CD4-positive, alpha-beta T cell treated with Interferon alpha-2 for 1 hour (primary cell): ENCODE measurements around the gene MCF2L2.
A peak's percentile ranks its signal among the peaks of the same experiment; 100 is the strongest.

Experiments used
- DNase-seq, 2 donors: peaks; one replicate each; pipeline ENCODE4 v3.0.0-alpha.2; 2020 to 2022

MCF2L2 gene

DNA sequence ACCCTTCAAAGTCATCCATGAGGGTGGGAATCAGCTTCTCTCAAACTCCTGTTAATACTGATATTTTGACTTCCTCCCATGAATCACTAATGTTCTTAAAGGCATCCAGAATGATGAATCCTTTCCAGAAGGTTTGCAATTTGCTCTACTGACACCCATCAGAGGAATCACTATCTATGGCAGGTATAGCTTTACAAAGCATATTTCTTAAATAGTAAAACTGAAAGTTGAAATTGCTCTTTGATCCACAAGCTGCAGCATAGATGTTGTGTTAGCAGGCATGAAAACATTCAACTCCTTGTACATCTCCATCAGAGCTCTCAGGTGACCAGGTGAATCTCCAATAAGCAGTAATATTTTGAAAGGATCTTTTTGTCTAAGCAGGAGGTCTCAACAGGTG, 109.0 kb downstream of the MCF2L2 start:
- DNase-seq: no peak

DNA sequence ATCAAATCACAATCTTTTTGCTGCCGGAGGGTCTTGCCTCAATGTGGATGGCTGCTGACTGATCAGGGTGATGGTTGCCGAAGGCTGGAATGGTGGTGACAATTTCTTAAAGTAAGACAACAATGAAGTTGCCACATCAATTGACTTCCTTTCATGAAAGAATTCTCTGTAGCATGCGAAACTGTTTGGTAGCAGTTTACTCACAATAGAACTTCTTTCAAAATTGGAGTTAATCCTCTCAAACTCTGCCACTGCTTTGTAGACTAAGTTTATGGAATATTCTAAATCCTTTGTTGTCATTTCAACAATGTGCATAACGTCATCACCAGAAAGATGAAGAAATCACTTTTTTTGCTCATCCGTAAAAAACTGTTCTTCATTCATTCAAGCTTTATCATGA, 109.5 kb downstream of the MCF2L2 start:
- DNase-seq: no peak

DNA sequence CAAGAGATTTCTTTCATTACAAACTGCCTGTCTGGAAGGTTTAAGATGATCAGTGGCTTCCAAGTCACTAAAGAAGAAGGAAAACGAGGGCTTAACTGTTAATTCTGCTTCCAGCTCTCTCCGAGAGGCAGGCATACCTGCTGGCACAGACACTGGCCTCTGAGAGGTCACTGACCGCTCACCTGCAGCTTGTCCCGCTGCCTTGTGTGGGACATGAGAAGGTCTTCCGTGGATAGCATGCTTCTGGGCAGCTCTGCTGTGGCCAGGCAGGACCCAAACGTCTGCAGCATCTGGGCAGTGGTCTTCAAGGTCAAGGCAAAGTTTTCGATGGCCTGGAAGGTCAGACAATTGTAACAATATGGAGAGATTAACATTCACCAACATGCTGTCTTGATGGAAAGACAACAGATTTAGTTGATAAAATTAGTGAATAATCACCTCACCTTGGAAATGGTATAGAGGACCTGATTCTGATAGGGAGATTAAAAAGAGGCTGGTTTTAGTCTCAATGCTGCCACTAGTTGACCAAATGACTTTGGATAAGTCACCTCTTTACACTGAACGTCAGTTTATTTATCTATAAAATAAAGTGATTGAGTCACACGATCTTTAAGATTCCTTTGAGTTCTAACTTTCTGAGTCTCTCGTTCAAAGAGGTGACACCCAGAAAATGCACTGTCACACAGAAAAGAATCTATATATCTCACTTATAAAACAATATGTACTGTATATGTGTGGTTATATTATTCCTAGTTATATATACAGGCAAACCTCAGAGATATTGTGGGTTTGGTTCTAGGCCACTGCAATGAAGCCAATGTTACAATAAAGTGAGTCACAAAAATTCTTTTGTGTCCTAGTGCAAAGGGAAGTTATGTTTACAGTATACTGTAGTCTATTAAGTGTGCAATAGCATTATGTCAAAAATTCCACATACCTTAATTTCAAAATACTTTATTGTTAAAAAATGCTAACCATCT, 110.2 kb downstream of the MCF2L2 start:
- no peak for DNase-seq

DNA sequence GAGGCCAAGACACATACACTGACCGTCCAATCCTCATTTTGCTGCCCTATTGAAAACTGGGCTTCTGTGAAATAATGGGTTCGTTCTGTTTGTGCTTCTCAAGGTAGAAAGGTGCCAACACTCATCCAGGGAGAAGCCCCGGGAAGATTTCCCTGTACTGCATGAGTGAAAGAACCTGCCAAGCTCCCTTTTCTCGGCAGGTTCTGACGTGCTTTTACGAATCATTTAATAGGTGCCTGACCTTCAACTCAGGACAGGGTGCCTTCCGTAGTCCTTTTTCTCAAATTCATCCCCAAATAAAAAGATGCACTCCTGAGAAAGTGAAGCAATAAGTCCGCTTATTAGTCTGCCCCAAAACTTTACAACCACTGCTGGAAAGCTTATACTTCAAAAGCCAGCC, 111.1 kb downstream of the MCF2L2 start:
- DNase-seq: no peak

DNA sequence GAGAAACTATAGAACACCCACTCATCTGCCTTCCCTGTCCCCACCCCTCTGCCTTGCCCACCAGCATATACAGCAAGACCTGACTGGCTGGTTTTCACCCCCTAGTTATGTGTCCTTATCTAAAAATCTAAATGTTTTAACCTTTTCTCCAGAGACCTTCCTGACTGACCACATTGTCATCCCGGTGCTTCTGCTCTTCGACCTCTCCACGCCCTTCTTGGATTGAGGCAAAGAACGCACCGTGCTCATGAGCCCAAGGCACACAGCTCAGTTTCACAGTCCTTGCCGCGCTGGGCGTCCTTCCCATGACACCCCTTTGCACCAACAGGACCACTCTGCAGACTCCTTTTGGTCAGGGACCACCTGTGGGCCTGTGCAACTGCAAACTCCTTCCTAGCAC, 112.7 kb downstream of the MCF2L2 start:
- DNase-seq: no peak

DNA sequence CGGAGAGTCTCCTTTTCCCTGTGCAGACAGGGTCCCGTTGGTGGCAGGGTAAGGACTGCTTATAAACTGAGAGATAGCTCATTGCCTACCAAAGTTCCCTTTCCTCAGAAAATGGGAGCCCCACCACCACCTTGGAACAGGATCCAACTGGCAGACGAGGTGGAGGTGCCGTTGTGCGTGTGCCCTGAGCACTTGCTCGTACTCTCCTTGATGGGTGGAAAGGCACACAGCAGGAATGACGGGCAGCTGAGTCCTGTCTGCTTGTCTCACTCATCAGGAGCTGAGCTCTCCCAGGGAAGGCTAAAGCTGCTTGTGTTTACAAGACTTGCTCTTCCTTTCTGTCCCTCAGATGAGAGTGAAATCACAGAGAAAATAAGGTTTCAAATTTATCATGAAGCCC, 114.7 kb downstream of the MCF2L2 start:
- no peak for DNase-seq

DNA sequence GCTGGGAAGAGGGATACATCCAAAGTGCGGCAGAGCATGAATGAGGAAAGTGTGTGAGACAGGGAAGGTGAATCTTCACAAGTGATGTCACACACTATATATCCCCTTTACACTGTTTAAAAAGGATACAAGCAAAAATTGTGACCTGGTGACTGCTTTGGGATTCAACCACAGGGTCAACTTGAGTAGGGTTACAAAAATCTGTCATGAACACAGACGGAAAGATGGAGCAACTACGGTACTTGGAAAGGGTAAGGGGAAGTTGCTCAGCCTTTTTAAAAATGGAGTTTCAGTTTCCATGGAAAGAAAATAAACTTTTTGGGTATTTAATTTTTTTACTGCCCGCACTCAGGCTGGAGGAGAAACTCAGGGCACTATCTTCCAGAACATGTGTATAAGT, 115.1 kb downstream of the MCF2L2 start:
- DNase-seq: peak in 1 of 2 donors; percentile 12

DNA sequence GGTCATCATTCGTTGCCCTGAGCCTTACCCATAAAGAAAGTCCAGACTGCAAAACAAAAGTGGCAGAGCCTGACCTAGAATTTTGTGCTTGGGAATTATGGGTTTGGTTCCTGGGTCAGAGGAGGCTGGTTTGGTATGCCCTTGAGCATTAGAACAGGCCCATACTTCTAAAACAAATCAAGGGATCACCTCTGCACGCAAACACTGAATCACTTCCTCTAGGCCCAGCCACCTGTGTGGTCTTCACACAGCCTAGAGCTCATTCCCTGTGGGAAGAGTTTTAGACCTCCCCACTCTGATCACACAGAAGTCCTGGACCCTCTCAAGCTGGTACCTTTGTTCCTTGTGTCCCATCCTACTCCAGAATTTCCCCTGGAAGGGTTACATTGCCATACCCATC, 116.0 kb downstream of the MCF2L2 start:
- no peak for DNase-seq

DNA sequence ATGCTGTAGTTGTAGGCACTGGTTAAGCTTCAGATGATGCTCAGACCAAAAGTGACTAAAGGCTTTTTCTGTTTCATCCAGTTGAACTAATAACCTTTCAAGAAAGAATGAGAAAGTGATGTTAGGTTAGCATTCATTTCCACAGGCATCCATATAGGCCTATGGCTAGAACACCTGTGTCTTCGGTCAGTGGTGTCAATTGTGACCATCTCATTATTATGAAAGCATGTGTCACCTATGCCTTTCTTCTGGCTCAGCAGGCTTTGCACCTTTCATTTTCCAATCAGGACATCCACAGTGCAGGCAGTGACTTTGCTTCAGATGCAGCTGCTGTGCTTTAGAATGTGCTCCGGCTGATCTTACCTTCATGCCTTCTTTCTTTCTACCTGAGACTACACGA, 117.5 kb downstream of the MCF2L2 start:
- DNase-seq: no peak

DNA sequence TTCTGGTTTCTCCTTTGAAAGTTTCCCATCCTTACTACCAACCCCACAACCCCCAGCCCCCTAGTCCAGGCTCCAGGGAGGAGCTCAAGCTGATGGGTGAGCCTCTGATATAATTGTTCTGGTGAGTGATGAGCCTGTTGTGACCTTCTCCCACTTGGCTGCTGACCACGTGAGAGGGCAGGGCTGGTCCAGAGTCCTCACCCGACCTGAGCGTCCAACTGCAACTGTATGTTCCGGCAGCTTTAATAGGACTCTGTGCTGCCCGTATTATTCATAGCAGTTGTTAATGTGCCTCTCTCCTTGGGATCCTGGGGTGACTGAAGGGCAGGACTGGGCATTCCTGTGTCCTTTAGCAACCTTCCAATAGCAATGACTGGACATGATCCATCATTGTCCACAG, 119.1 kb downstream of the MCF2L2 start:
- no peak for DNase-seq

DNA sequence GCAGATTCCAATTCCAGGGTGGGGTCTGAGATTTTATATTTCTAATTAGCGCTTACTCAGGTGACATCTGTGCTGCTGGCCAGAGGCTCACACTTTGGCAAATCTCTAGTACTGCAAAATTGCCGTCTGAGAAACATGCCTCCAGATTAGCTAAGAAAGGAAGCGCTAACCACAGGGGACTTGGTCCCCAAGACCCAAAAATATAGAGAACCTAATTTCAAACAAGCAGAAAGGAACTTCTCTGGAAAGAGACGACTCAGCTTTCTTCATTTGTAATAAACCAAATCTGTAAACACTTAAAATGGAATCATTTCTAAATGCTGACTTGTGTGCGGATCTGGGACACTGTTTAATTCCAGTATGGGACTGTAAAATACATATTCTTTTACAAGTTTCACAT, 119.7 kb downstream of the MCF2L2 start:
- no peak for DNase-seq

DNA sequence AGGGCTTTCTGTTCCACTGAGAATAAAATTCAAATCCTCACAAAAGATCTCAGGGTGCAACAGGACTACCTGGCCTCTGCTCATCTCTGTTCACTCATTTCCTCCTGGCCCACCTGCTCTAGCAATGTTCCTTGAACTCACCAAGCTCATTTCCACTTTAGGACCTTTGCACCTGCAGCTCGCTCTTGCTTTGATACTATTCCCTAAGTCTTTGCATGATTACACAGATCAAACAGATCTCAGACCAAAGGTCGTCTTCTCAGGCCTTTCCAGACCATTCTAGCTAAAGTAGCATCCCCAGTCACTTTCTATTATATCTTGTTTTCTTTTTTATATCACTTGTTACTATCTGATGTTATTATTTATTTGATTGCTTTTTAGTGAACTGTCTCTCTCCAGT, 120.7 kb downstream of the MCF2L2 start:
- DNase-seq: no peak

DNA sequence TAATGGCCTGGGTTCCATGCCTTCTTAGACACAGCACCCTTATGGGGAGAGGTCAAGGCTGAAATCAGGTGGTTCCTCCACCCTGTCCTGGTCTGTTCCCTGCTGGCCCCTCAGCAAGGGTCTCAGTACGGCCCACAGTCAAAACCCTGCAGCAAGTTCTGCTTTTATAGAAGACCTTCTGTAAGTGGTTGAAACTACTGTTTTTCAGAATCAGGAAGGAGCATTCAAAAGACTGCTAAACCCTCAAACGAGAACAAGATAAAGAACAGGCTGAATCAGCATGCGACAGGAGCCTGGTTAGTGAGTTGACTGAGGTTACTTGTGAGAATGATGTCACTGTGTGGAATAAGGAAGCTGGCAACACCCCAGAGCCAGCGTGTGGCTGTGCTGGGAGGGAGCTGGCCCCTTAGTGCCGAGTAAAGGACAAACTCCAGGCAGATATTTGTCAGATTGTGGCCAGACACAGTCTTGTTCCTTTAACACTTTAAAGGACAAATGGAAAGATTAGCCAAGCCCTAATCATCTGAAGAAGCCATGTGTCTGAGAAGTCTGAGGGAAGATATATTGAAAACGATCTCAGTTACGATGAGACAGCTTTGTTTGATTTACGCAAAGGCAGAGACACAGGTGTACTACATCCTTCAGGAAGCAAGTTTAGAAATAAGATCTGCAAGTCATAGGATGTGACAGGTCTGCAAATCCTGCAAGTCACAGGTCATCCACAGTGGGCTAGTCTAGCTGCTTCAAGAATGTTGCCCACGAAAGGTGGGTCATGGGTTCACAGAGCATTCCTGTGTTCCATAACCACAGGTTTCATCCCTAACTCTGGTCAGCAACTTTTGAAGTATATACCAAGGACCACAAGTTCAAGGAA, 121.4 kb downstream of the MCF2L2 start:
- DNase-seq: peak; percentile 44 to 73

DNA sequence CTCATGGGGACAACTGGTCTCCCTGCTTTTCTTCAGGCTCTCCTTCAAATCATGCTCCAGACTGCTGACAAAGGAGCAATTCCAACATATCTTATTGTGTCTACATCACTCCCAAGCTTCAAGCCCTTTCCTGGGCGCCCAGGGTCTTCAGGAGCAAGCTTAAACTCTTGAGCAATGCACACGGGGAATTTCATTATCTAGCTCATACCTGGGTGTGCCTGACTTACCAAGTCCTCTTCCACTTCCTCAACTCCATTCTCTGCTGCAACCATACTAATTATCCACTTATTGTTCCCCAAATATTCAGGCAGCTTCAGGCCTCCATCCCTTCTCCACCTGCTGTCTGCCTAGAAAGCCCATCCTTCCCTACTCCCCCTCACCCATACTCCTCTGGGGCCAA, 124.7 kb downstream of the MCF2L2 start:
- DNase-seq: no peak

DNA sequence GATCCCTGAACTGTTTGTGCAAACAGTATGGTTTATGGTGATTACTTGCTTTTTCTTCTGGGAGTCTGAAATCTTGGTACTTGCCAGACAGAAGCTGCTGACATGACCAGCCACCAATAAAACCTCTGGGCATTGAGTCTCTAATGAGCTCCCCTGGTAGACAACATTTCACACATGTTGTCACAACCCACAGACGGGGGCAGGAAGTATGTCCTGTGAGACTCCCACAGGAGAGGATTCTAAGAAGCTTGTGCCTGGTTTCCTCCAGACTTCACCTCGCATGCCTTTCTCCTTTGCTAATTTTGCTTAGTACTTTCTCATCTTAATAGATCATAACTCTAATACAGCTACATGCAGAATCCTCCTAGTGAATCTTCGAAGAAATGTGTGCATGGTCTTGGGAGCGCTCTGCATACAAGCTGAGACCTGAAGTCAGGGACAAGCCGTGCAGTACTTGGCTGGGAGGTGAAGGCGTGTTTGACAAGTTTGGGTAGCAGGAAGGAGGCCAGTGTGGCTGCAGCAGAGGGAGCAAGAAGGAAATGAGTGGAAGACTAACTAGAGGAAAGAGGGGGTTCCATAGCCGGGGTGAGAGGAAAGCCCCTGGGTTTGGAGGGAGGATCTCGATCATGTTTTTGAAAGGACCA, 126.4 kb downstream of the MCF2L2 start:
- DNase-seq: no peak

DNA sequence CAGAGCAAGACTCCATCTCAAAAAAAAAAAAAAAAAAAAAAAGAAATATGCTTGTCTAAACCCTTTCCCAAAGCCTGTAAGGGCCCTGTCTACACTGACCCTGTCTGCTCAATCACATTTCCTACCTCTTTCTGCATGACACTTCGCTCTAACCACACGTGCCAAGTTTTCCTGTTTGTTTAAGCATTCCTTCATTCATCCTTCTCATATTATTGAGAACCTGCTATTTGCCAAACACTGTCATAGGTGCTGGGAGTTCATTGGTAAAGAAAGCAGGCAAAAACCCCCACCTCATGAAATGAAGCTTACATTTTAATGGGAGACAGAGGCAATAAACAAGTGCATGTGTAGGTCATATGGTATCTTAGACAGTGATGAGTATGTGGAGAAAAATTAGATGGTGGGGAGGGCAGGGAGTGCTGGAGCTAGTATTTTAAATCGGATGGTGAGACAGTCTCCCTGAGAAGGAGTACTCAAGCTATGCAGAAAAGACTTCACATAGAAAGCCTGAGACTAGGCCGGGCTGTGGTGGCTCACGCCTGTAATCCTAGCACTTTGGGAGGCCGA, 127.3 kb downstream of the MCF2L2 start:
- no peak for DNase-seq

DNA sequence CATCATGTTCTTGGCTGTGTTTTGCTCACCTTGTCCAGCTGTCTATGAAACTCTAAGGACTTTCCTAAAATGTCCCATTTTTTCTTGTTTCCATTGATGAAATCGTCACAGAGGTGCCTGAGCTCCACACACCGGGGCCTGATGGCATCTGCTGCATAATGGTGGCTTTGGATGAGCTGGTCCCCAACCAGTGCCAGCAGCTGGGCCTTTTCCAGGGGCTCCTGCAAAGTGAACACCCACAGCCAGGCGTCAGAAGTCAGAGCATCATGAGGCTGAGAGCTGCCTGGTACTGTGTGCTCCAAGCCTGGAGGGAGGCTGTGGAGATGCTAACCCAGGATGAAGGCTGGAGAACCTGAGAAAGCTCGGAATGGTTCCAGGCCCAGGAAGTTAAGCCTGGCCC, 128.4 kb downstream of the MCF2L2 start:
- DNase-seq: no peak

DNA sequence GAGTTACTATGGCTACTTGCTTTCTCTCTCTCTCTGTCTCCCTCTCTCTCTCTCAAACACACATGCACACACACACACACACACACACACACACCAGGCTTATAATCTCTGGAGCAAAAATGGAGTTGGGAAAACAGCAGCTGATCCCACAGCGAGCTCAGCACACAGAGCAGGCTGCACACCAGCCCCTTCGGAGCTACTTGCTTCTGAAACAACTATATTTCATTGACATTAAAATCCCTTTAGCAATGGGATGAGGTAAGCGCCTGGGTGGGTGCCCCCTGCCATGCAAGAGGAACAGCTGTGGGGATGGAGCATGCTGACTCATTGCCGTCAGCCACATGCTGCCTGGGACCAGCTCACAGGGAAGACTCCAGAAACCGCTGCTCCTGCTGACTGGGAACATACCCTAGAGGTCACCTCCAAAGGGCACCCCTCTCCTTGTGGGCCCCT, 129.7 kb downstream of the MCF2L2 start:
- DNase-seq: peak in 1 of 2 donors; percentile 47

DNA sequence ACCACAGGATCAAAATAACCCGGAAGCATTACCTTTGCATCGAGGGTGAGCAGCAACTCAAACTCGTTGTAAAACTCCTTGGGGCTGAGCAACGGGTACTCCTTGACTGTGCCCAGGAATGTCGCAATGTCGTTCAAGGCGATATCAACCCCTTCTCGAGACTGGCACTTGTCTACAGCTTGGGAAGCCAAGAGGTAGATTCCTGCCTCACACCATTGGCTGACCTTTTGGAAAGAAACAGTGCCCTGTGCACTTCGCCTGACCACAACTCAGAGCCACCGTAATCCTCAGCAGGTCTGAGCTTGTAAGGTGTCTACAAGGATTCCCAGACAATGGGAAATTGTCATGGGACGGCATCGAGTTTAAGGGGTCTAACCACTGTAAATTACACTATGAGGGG, 131.5 kb downstream of the MCF2L2 start:
- DNase-seq: no peak

DNA sequence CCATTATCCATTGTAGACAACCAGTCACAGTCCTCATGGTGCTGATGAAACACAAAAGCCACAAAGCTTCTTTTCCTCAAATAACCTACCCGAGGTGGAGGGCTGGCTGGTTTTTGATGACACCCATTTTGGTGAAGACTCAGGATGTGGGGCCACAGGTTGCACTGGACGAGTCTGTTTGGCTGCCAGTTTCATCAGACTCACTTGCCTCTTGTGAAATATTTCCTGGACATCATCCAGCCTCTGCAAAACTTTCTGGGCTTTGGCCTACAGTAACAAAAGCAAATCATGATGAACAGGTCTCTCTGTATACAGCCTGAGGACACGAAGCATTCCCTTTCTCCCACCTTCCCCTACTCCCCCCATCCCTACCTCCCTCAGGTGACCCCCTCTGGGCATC, 133.2 kb downstream of the MCF2L2 start:
- DNase-seq: peak in 1 of 2 donors; percentile 24

DNA sequence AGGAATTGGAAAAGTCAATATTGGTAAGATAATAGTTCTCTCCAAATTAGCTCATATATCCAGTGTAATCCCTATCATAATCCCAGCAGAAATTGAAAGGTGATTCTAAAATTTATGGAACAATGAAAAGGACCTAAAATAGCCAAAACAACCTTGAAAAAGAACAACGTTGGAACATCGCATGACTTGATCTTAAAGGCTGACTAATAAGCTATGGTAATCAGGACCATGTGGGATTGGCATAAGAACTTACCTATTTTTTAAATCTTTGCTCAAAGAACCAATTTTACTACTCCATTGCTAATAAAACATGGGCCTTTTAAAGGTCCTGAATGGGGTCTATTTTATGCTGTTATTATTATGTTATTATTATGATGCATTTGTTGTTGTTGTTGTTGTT, 134.5 kb downstream of the MCF2L2 start:
- DNase-seq: no peak

DNA sequence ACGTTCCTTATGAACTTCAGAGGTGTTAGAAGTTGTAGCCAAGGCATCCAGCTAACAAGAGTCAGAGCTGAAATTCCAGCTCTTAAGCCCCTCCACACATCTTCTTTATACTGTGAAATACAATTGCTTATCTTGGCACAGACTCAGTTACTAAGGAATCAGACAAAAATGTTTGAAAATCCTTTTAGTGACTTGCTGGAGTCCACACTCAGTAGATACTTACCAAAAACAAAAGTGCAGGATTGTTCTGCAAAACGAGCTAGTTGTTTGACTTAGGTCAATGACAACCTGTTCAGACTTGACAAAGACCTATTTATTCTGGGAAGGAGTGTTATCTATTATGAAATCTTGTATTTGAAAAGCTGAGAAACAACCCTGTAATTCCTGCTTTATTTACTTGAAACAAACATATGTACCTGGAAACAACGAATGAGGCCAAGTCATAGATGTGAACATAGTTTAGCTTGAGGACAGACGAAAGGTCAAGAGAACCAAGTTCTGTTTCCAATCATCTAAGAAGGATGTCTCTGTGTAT, 136.9 kb downstream of the MCF2L2 start:
- DNase-seq: no peak

DNA sequence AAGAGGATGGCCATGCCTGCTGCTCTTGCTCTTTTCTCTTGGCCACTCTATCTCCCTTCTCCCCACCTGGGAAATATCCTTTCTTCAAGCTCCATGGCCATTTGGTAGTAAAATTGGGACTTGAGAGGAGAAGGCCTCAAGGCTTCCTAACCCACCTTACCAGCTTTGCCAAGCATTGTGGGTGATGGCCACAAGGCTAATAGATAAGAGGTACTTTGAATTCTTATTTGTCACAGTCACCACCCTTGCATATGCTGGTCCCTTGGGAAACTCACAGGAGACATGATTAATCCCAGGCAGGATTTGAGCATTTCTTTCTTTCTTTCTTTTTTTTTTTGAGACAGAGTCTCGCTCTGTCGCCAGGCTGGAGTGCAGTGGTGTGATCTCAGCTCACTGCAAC, 138.2 kb downstream of the MCF2L2 start:
- no peak for DNase-seq
